GM12874 (cell line): ENCODE results near the gene PARP12.

Source experiments
- TF ChIP-seq, protein P1 (sequence below): IDR thresholded peaks from 2 replicates; pipeline ENCODE4 v1.5.1; 2011; ENCODE audit warnings: low read depth, mild to moderate bottlenecking, control low read depth, low read length, moderate library complexity; ENCODE audit not compliant: insufficient read depth

Gene PARP12

GRCh38 chr7:140050100-140050499, 12.7 kb downstream of the PARP12 start:
- TF ChIP-seq, protein P1, sequence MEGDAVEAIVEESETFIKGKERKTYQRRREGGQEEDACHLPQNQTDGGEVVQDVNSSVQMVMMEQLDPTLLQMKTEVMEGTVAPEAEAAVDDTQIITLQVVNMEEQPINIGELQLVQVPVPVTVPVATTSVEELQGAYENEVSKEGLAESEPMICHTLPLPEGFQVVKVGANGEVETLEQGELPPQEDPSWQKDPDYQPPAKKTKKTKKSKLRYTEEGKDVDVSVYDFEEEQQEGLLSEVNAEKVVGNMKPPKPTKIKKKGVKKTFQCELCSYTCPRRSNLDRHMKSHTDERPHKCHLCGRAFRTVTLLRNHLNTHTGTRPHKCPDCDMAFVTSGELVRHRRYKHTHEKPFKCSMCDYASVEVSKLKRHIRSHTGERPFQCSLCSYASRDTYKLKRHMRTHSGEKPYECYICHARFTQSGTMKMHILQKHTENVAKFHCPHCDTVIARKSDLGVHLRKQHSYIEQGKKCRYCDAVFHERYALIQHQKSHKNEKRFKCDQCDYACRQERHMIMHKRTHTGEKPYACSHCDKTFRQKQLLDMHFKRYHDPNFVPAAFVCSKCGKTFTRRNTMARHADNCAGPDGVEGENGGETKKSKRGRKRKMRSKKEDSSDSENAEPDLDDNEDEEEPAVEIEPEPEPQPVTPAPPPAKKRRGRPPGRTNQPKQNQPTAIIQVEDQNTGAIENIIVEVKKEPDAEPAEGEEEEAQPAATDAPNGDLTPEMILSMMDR, result no peak

- TF ChIP-seq, protein P1, result no peak
Measured at GRCh38 chr7:140049339-140050024, 13.3 kb downstream of the PARP12 start.

DNA sequence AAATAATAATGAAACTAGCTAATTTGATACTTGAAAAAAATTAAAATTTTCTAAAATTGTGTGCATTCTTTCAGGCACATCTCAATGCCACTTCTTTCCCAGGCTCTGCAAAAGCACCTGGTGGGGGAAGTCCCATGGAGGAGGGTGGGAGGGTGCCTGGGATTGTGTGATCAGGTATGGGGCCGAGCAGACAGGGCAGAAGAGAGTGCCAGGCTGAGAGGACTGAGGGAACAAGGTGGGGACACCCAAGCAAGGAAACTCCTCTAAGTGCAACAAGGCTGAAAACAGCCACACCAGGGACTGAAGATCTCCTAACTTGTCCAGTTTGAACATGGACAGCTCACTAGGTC, 13.8 kb downstream of the PARP12 start:
- TF ChIP-seq, protein P1, result no peak

- TF ChIP-seq, protein P1, result no peak
Measured at GRCh38 chr7:140048138-140048537, 14.6 kb downstream of the PARP12 start.

DNA sequence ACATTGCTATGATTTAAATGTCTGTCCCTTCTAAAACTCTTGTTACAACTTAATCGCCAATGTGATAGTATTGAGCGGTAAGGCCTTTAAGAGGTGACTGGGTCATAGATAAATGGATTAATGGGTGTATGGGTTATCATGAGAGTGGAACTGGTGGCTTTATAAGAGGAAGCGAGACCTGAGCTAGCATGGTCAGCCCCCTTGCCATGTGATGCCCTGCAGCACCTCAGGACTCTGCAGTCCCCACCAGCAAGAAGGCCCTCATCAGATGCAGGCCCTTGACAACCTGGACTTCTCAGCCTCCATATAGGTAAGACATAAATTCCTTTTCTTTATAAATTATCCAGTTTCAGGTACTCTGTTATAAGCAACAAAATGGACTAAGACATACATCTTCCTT, 15.6 kb downstream of the PARP12 start:
- TF ChIP-seq, protein P1, result no peak

DNA sequence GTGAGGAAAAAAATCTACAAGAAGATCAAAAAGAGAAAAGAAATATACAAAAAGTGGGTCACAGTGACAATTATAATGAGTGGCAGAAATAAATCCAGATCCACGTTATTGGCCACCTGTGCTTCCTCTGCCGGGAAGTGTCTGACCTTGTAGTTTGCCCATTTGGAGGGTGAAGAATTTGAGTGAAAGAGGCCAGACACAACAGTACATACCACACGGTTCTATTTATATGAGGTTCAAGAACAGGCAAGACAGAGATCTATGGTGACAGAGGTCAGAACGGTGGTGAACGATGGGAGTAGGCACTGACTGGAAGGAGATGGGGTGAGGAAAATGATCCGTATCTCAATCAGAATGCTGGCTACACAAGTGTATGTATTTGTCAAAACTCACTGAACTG, 17.1 kb downstream of the PARP12 start:
- TF ChIP-seq, protein P1, result no peak

GRCh38 chr7:140044251-140044650, 18.5 kb downstream of the PARP12 start:
- TF ChIP-seq, protein P1, result no peak
